Activated CD4-positive, alpha-beta memory T cell treated with anti-CD3 and anti-CD28 coated beads for 36 hours (primary cell): ENCODE results near the gene JAG2. TPM values are rescaled to one million over a fixed set of nuclear protein-coding genes. Genes with fewer than 3 reads are reported as not detected.

Experiments
- CTCF ChIA-PET: fragments of 350-600 bp; sonication (Branson Sonifier 250); formaldehyde crosslinking; loops from one replicate; lab custom pipeline; 2021; ENCODE audit warnings: antibody characterized with exemption, inconsistent platforms; lab: Charles Lee
- POLR2A ChIA-PET: fragments of 350-600 bp; sonication (Branson Sonifier 250); formaldehyde crosslinking; loops from one replicate; lab custom pipeline; 2021; ENCODE audit warnings: antibody characterized with exemption; lab: Charles Lee
- DNase-seq: peaks from one replicate; pipeline ENCODE4 v3.0.0-alpha.2; 2020
- H3K27ac Mint-ChIP-seq: one replicate; pipeline ENCODE4 v1.8.0; 2021; ENCODE audit warnings: mixed read lengths
- H3K27me3 Mint-ChIP-seq: one replicate; pipeline ENCODE4 v1.8.0; 2021; ENCODE audit warnings: mixed read lengths
- H3K36me3 Mint-ChIP-seq: one replicate; pipeline ENCODE4 v1.8.0; 2021; ENCODE audit warnings: mixed read lengths
- H3K4me1 Mint-ChIP-seq: one replicate; pipeline ENCODE4 v1.8.0; 2021; ENCODE audit warnings: low read depth, mixed read lengths
- H3K4me3 Mint-ChIP-seq: one replicate; pipeline ENCODE4 v1.8.0; 2021; ENCODE audit warnings: mild to moderate bottlenecking, mixed read lengths
- H3K9me3 Mint-ChIP-seq: one replicate; pipeline ENCODE4 v1.8.0; 2021; ENCODE audit warnings: mixed read lengths
- intact Hi-C: fragments of 100-400 bp; cut with micrococcal nuclease; formaldehyde crosslinking; loops from one replicate; pipeline ENCODE4 v1.15.1; 2023
- total RNA-seq, 2 experiments: library from RNA; stranded (reverse); gene quantifications; one replicate each; pipeline ENCODE4 v1.2.3, GENCODE V29; 2021

Gene JAG2
- total RNA-seq, 2 experiments from 2014 or later = 1.6 to 2.4 TPM

- ChIA-PET POLR2A (no interaction called here), CTCF (interaction anchor here (1.8 to 2.1 kb wide), 2 partner anchors 32 to 150 kb away, joined by 5 to 9 read pairs; partner anchors contain the start of gene JAG2)
- DNase-seq = no peak
- Mint-ChIP-seq H3K36me3 (no peaks in the 10 kb centered on the region), H3K9me3 (no peaks in the 10 kb centered on the region), H3K27me3 (peaks cover 18% of the 10 kb centered on the region), H3K4me3 (no peak overlapping the region), H3K27ac (no peak overlapping the region), H3K4me1 (peaks cover 9% of the 10 kb centered on the region)
- intact Hi-C loops = loop anchor here (5.0 kb wide), 2 partner anchors 91 to 109 kb away; no protein-coding TSS in a partner anchor
Measured at GRCh38 chr14:105201156-105201924, 32.8 kb upstream of the JAG2 start.

- H3K27me3 Mint-ChIP-seq = peaks cover 23% of the 10 kb centered on the region
- H3K4me3 Mint-ChIP-seq = no peak overlapping the region
- DNase-seq = no peak
- H3K9me3 Mint-ChIP-seq = no peaks in the 10 kb centered on the region
- H3K27ac Mint-ChIP-seq = no peak overlapping the region
- ChIA-PET CTCF (interaction anchor here (1.0 to 2.1 kb wide), 3 partner anchors 31 to 151 kb away, joined by 3 to 9 read pairs (median 5); partner anchors contain the start of genes BRF1 and JAG2), POLR2A (no interaction called here)
- peaks cover 12% of the 10 kb centered on the region for H3K4me1 Mint-ChIP-seq
- intact Hi-C loops = loop anchor here (5.0 kb wide), 2 partner anchors 92 to 108 kb away; no protein-coding TSS in a partner anchor
- H3K36me3 Mint-ChIP-seq = no peaks in the 10 kb centered on the region
Measured at GRCh38 chr14:105200641-105201040, 32.1 kb upstream of the JAG2 start.

GRCh38 chr14:105200074-105200473 is 31.5 kb upstream of the JAG2 start:
- CTCF ChIA-PET = interaction anchor here (0.5 to 1.0 kb wide), 2 partner anchors 101 to 145 kb away, joined by 3 read pairs; partner anchors contain the start of gene BRF1
- Mint-ChIP-seq H3K27ac (no peak overlapping the region), H3K9me3 (no peaks in the 10 kb centered on the region), H3K36me3 (no peaks in the 10 kb centered on the region), H3K4me1 (peaks cover 12% of the 10 kb centered on the region), H3K4me3 (no peak overlapping the region), H3K27me3 (peaks cover 27% of the 10 kb centered on the region)
- DNase-seq = no peak
- intact Hi-C loops = loop anchor here (5.0 kb wide), 2 partner anchors 92 to 108 kb away; no protein-coding TSS in a partner anchor
- POLR2A ChIA-PET = no interaction called here

GRCh38 chr14:105199093-105199492 is 30.5 kb upstream of the JAG2 start:
- Mint-ChIP-seq H3K36me3 (no peaks in the 10 kb centered on the region), H3K27ac (no peak overlapping the region), H3K9me3 (no peaks in the 10 kb centered on the region), H3K4me3 (no peak overlapping the region), H3K4me1 (peaks cover 19% of the 10 kb centered on the region), H3K27me3 (peaks cover 34% of the 10 kb centered on the region)
- ChIA-PET POLR2A (no interaction called here), CTCF (no interaction called here)
- intact Hi-C loops = no loop called here
- no peak for DNase-seq

- peaks cover 35% of the 10 kb centered on the region for H3K27me3 Mint-ChIP-seq
- DNase-seq = no peak
- H3K9me3 Mint-ChIP-seq = no peaks in the 10 kb centered on the region
- no peak overlapping the region for H3K4me3 Mint-ChIP-seq
- H3K36me3 Mint-ChIP-seq = no peaks in the 10 kb centered on the region
- no peak overlapping the region for H3K27ac Mint-ChIP-seq
- intact Hi-C loops = no loop called here
- ChIA-PET POLR2A (no interaction called here), CTCF (interaction anchor here (0.6 kb wide), 1 partner anchor 309 kb away, joined by 3 read pairs; no protein-coding TSS in a partner anchor)
- H3K4me1 Mint-ChIP-seq = peaks cover 24% of the 10 kb centered on the region
Measured at GRCh38 chr14:105198588-105198987, 30.0 kb upstream of the JAG2 start.

- no peak overlapping the region for H3K27ac Mint-ChIP-seq
- intact Hi-C loops = no loop called here
- DNase-seq = peak; percentile 30
- H3K36me3 Mint-ChIP-seq = no peaks in the 10 kb centered on the region
- H3K9me3 Mint-ChIP-seq = no peaks in the 10 kb centered on the region
- CTCF ChIA-PET = no interaction called here
- no peak overlapping the region for H3K4me3 Mint-ChIP-seq
- POLR2A ChIA-PET = interaction anchor here (0.7 kb wide), 1 partner anchor 315 kb away, joined by 3 read pairs; no protein-coding TSS in a partner anchor
- peaks cover 35% of the 10 kb centered on the region for H3K27me3 Mint-ChIP-seq
- H3K4me1 Mint-ChIP-seq = peaks cover 25% of the 10 kb centered on the region
Measured at GRCh38 chr14:105197211-105197641, 28.6 kb upstream of the JAG2 start.

GRCh38 chr14:105196265-105196960 is 27.8 kb upstream of the JAG2 start:
- peaks cover 20% of the 10 kb centered on the region for H3K4me1 Mint-ChIP-seq
- peaks cover 35% of the 10 kb centered on the region for H3K27me3 Mint-ChIP-seq
- H3K27ac Mint-ChIP-seq = no peak overlapping the region
- POLR2A ChIA-PET = no interaction called here
- no peak overlapping the region for H3K4me3 Mint-ChIP-seq
- intact Hi-C loops = no loop called here
- DNase-seq = no peak
- H3K36me3 Mint-ChIP-seq = no peaks in the 10 kb centered on the region
- H3K9me3 Mint-ChIP-seq = no peaks in the 10 kb centered on the region
- CTCF ChIA-PET = interaction anchor here (0.8 to 0.9 kb wide), 2 partner anchors 108 to 332 kb away, joined by 3 read pairs; no protein-coding TSS in a partner anchor

GRCh38 chr14:105195522-105196264 is 27.1 kb upstream of the JAG2 start:
- Mint-ChIP-seq H3K9me3 (no peaks in the 10 kb centered on the region), H3K27me3 (peaks cover 39% of the 10 kb centered on the region), H3K27ac (no peak overlapping the region), H3K4me3 (no peak overlapping the region), H3K4me1 (peaks cover 20% of the 10 kb centered on the region), H3K36me3 (no peaks in the 10 kb centered on the region)
- ChIA-PET POLR2A (no interaction called here), CTCF (interaction anchor here (0.7 to 2.4 kb wide), 7 partner anchors 8 to 331 kb away, joined by 3 to 11 read pairs (median 4); no protein-coding TSS in a partner anchor)
- intact Hi-C loops = no loop called here
- DNase-seq = peak; percentile 36

GRCh38 chr14:105195051-105195450 is 26.5 kb upstream of the JAG2 start:
- Mint-ChIP-seq H3K4me3 (no peak overlapping the region), H3K36me3 (no peaks in the 10 kb centered on the region), H3K9me3 (no peaks in the 10 kb centered on the region), H3K27me3 (peaks cover 39% of the 10 kb centered on the region), H3K27ac (no peak overlapping the region), H3K4me1 (peaks cover 20% of the 10 kb centered on the region)
- POLR2A ChIA-PET = no interaction called here
- DNase-seq = no peak
- CTCF ChIA-PET = interaction anchor here (0.9 to 2.4 kb wide), 7 partner anchors 9 to 331 kb away, joined by 3 to 11 read pairs (median 4); no protein-coding TSS in a partner anchor
- intact Hi-C loops = no loop called here

- peaks cover 20% of the 10 kb centered on the region for H3K4me1 Mint-ChIP-seq
- no peaks in the 10 kb centered on the region for H3K36me3 Mint-ChIP-seq
- no peaks in the 10 kb centered on the region for H3K9me3 Mint-ChIP-seq
- CTCF ChIA-PET = interaction anchor here (1.0 to 2.4 kb wide), 8 partner anchors 10 to 158 kb away, joined by 3 to 11 read pairs (median 4); no protein-coding TSS in a partner anchor
- H3K4me3 Mint-ChIP-seq = no peak overlapping the region
- H3K27ac Mint-ChIP-seq = no peak overlapping the region
- POLR2A ChIA-PET = no interaction called here
- peak; percentile 70 for DNase-seq
- H3K27me3 Mint-ChIP-seq = peaks cover 32% of the 10 kb centered on the region
- intact Hi-C loops = no loop called here
Measured at GRCh38 chr14:105193916-105194782, 25.6 kb upstream of the JAG2 start.
